Head of caudate nucleus (tissue), 42 donors: ENCODE results near the gene SELENOH.

Experiments
- DNase-seq, 42 donors: peaks; one replicate each; pipeline versions ENCODE4 v3.0.0 to v3.0.0-alpha.2; 2020 to 2021; ENCODE audit warnings: mixed read lengths in 7 of 42
- intact Hi-C: fragments of 100-400 bp; cut with DNase I; formaldehyde crosslinking; loops from one replicate; pipeline ENCODE4 v1.15.0; 2022

The SELENOH gene

DNA sequence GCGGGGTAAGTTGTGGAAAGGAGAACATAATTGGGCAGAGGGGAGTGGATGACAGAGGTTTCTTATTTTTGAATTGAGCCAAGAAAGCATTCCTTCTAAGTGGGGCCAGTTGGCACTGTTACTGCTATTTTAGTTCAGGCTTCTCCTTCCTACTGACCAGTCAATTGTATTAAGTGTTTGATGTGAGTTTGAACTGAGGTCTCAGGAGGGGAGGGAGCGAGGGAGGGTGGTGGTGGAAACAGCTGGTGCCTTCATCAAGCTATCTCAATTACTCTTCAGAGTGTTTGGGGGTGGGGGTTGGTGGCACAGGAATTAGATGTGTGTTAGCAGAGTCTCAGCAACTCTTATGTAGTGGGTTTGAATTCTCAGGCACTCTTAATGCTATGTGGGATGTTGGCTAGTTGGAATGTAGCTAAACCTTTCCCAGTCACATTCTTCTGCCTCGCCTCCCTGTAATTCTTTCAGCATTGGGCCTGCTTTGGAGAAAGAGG lies 34.8 kb downstream of the SELENOH start:
- DNase-seq: no peak
- intact Hi-C loops: no loop called here

DNA sequence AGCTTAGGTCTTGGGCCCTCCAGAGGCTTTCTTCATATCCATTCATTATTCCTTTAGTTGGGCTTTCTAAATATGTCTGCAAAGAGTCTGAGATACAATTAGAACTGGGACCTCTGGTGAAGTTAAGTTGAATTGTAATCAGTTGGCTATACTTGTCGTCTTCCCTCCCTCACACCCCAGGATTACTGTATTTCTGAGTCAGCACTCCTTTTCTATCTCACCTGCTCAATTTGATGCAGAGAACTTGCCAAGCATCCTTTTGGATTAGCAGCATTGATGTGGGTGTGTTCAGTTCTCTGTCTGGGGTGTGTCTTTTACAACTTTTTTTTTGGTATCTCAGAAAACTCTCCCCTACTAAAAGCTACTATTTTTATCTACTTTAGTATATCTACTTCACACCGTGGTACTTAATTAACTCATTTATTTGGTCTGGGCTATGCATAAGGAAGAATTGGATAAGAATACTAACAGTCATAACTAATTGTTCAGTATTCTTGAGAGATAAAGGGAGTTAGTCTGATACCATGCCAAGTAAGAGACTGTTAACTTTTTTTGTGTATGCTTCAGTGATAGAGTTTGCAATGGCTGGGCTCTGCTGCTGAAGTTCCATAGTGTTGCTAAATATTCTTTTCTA lies 35.4 kb downstream of the SELENOH start:
- peak in 9 of 42 donors; percentile 16 to 74 (median 51) for DNase-seq
- intact Hi-C loops: no loop called here

DNA sequence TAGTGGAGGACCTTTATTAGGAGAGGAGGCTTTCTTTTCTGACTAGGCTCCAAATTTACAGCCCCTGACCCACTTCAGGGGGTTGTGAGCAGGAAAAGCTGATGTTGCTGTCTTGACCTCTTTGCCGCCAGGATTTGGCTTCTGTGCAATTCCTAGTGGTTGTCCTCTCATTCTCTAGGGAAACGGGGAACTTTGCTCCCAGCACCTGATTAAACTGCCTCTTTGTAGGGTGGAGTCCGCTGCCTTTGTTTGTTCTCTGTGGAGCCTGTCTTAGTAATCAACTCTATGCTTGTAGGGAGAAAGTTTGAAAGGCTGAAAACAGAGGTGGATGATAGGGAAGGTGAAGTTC lies 36.7 kb downstream of the SELENOH start:
- intact Hi-C loops: no loop called here
- no peak for DNase-seq

DNA sequence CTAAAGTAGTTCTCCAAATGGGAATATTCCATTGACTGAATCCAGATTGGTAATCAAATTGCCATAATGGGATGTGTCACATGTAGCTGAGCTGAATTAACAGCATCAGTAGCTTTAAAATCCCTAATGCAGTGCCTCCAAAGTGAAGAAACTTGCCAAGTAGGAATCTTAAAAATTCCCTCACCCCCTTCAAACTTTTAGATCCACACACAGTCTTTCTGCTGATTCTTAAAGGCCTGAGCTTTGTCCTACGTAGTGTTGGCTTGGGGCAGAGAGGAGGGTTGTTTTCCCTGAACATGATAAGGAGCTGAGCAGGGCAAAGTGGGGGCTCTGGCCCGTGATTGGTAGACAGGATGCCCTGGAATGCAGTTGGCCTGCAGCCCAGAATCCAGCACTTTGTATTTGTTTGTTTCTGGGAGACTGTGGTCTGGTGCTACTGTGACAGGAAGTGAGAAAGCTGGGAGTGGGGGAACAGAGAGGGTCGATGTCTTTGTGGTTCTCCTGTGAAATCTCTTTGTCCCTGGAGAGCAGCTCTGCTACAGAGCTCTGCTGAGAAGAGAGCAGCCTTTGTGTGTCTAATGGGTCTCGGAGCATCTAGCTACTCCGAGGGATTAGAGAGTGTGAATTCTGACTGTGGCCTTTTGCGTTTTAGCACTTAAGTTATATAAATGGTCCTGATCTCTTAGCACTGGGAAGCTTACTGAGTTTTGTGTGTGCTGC lies 37.2 kb downstream of the SELENOH start:
- peak; percentile 41 to 90 (median 77) for DNase-seq
- intact Hi-C loops: no loop called here

DNA sequence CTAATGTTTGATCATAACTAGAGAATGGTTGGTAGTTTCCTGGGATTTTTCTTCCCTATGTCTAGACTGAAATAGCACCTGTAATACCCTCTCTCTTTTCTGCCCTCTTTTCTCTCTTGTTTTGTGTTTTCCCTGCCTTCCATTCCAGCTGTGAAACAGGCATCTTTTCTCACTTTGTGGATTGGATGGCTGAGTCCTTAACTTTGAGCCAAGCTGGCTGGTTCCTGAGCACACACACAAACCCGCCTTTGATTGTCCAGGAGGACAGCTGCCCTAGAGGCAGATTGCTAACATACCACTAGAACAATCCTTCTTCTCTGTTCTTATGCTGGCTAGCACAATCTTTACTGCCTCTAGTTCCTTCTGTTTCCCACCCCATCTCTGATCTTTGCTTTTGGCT lies 38.0 kb downstream of the SELENOH start:
- DNase-seq: peak in 32 of 42 donors; percentile 29 to 82 (median 58)
- intact Hi-C loops: no loop called here

DNA sequence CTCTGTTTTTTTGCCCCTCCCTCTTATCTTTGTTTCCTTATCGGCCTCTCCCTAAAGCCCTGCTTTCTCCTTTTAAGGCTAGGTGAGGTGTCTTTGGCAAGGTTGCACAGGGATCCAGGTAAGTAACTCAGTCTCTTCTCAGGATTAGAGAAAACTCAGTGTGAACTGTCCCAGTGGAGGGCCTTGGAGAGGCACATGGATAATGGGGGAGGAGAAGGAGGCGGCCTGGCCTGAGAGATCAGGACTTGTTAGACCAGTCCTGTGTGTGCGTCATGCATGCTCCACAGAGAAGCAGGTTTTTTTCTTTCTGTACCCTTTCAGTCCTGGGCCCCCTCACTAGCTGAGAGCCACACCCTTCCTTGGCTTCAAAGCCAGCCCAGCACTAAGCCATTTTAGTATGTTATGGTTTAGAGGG lies 40.2 kb downstream of the SELENOH start:
- no peak for DNase-seq
- intact Hi-C loops: no loop called here

DNA sequence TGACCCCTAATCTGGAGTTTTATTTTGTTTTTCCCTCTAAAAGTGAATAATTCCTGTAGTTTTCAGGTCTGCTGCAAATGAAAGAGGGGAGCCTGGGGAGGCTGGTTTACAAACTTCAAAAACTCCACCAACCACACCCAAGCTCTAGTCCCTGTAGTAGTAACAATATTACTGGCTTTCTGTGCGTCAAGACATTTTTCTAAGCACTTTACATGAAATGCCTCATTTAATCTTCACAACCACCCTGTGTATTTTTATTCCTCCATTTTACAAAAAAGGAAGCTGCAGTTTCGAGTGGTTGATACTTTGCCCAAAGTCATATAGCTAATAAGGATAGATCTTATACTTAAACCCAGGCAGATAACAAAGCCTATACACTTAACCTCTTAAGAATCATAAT lies 43.8 kb downstream of the SELENOH start:
- DNase-seq: no peak
- intact Hi-C loops: no loop called here

DNA sequence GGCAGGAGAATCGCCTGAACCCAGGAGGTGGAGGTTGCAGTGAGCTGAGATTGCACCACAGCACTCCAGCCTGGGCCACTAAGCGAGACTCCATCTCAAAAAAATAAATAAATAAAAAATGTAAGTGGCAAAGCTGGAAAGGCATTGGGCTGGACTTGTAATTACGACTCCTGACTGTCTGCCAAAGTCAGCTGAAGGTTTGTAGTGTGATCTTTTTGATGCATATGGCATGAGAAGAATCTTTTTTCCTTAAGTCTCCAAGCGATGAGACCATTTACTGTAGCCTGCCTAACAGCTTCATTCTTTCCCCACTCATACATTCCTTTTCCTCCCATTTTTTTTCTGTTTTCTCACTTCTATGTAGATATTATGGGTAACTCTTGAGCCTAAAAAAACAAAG lies 45.1 kb downstream of the SELENOH start:
- intact Hi-C loops: no loop called here
- no peak for DNase-seq

DNA sequence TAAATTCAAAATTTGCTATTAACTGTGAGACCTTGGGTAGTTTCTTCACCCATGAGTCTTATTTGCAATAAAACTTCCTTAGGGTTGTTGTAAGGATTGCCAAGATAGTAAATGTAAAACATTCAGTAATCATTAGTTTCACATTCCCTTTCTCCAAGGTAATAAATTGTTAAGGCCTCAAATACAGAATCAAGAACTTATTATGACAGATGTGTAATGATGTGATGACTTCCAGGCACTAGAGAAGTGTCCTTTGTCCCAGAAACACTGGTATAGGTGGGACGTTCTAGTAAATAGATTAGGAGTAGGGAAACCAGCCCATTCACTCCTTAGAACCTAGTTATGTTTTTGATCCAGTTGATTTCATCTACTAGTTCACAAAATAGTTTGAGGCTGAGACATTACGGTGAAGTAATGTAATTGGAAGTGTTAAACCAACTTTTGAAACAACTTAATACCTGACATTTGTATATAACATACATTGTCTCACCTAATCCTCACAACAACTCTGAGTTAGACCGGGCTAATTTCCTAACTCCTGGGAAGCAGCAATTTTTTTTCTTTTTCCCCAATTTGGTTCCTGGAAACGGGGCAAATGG lies 45.8 kb downstream of the SELENOH start:
- DNase-seq: no peak
- intact Hi-C loops: no loop called here

DNA sequence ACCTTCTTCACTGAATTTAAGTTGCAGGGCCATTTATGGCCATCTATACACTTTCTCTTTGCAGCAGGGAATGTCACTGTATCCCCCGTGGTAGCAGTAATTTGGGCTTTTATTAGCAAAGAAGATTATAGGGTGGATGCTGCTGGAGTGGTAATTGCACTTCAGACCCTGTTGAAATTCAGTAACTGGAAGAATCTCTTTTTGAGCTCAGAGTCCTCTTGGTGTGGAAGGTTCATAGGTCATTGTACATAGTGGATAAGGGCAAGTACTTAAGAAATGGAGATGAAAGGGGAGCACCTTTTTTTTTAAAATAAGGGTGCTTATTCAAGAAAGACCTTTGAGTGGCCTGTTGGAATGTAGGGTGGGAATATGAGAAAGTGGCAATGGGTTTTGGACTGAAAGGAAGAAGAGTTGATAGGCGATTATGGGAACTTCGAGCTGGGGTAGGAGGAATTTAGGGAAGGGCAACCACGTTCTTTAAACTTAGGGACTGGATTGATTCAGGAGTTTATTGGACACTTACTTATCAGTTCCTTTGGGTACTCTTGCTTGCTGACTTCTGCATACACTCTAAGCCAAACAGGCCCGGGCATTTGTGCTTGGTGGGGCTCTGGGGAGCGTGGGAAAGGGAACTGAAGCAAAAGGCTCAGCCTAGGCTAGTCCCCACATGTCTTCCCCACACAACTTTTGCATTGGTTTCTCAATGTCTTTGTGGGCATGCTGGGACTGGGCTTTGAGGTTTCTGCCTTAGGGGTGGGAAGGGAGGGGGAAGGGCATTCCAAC lies 46.8 kb downstream of the SELENOH start:
- DNase-seq: peak in 24 of 42 donors; percentile 20 to 58 (median 39)
- intact Hi-C loops: no loop called here

DNA sequence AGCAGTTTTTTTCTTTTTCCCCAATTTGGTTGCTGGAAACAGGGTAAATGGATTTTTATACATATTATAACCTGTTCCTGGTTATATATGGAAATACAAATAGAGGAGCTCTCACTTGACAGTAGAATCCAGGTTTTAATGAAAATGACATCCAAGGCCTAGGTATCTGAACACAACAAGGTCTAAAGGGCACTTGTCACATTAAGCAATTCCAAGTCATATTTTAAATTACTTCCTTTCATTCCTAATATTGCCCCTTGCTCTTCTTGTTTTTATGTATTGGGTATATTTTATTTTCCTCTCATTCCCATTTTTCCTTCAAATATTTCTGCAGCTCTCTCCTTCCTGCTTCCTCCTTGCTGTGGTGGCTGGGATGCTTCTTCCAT lies 47.4 kb downstream of the SELENOH start:
- DNase-seq: no peak
- intact Hi-C loops: no loop called here

DNA sequence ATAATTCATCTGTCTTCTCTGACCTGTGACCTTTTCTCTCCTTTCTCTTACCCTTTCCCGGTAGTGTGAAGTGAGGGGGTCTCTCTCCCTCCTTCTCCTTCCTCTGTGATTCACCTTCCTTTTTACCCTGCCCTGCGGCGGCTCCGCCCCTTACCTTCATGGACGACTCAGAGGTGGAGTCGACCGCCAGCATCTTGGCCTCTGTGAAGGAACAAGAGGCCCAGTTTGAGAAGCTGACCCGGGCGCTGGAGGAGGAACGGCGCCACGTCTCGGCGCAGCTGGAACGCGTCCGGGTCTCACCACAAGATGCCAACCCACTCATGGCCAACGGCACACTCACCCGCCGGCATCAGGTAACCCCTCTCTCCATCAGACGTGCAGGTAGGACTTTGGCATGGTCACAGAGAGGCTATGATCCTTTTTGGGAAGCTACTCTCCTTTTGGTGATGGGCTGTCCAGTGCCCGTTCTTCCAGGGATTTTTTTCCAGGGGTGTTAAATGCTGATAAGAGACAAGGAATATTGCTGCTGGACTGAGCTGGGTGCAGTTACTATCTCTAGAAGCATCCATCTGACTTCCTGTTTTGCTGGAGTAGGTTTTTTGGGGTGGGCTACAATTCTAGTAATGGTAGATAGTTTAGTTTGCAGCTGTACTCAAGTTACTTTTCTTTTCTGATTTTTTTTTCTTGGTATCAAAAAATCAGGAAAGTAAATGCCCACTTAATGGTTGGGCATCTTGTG lies 50.2 kb downstream of the SELENOH start:
- no peak for DNase-seq
- intact Hi-C loops: no loop called here

DNA sequence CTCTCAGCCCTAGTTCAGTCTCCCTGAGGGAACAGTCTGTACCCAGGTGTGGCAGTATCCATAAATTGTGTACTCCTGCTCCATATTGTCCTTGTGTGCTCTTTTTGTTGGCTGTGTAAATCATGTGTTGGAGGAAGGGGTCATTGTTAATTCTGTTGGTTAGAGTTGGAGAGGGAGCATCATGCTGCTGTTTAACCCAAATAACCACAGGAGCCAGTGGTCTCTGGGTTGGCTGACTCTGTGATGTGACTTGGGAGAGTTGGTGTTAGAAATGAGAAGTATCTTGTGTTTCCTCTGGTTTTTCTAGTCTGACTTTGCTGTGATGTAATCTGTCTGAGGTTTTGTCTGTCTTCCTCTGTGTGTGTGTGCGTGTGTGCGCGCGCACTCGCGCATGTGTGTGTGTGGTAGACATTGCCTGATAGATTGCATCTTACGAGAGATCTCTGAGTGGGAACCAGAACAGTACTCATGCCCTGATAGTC lies 50.8 kb downstream of the SELENOH start:
- intact Hi-C loops: no loop called here
- peak in 33 of 42 donors; percentile 14 to 80 (median 39) for DNase-seq

DNA sequence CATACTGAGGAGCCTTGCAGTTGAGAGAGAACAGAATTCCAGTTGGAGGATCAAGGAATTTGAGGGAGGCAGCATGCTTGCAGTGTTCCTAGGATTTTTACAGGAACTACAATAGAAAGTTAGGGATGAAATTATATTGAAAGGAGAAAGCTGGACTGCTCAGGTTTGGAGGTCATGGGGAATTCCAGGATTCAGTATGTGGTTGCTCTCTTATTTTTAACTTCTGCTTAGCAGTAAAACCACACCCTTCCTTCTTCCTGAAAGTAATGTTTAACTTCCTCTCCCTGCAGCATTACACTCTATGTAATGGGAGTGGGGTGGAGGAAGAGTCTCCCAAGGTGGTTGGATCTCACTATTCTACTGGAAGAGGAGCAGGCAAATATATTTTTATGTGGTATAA lies 51.6 kb downstream of the SELENOH start:
- intact Hi-C loops: no loop called here
- no peak for DNase-seq
